Trophoblast cell (in vitro differentiated cells and primary cell): ENCODE measurements around the gene RARS1.

ENCODE experiments used
- DNase-seq, 2 donors: peaks; one replicate each; pipeline ENCODE4 v3.0.0-alpha.2; 2016
- H2AFZ ChIP-seq: 2 replicates; pipeline ENCODE4 v1.6.1; 2013; ENCODE audit warnings: low read length, moderate library complexity, mild to moderate bottlenecking; ENCODE audit not compliant: insufficient read depth, poor library complexity
- H2AK5ac ChIP-seq: 2 replicates; pipeline ENCODE4 v1.6.1; 2013; ENCODE audit warnings: mild to moderate bottlenecking, low read length
- H2BK120ac ChIP-seq: 2 replicates; pipeline ENCODE4 v1.6.1; 2013; ENCODE audit warnings: low read length, mild to moderate bottlenecking, moderate library complexity; ENCODE audit not compliant: insufficient read depth, poor library complexity
- H2BK12ac ChIP-seq: 2 replicates; pipeline ENCODE4 v1.6.1; 2013; ENCODE audit warnings: mild to moderate bottlenecking, low read length, moderate library complexity
- H2BK5ac ChIP-seq: 2 replicates; pipeline ENCODE4 v1.6.1; 2013; ENCODE audit warnings: low read length, low read depth, moderate library complexity, mild to moderate bottlenecking; ENCODE audit not compliant: poor library complexity
- H3K14ac ChIP-seq: 2 replicates; pipeline ENCODE4 v1.6.1; 2013; ENCODE audit warnings: mild to moderate bottlenecking, low read length
- H3K18ac ChIP-seq: 2 replicates; pipeline ENCODE4 v1.6.1; 2013; ENCODE audit warnings: mild to moderate bottlenecking, low read length
- H3K23ac ChIP-seq: 2 replicates; pipeline ENCODE4 v1.6.1; 2013; ENCODE audit warnings: low read length
- H3K27ac ChIP-seq: 2 replicates; pipeline ENCODE4 v1.5.1; 2013; ENCODE audit warnings: low read depth, mild to moderate bottlenecking, inconsistent platforms, low read length, moderate library complexity
- H3K27me3 ChIP-seq: 2 replicates; pipeline ENCODE4 v1.6.1; 2013; ENCODE audit warnings: inconsistent platforms, mild to moderate bottlenecking, low read length, moderate library complexity; ENCODE audit not compliant: insufficient read depth
- H3K36me3 ChIP-seq, 2 experiments: 1 replicate in 1 of 2; 2 replicates in 1 of 2; pipeline ENCODE4 v1.6.1; 2013; ENCODE audit warnings: low read length in 2 of 2, mild to moderate bottlenecking in 2 of 2, moderate library complexity in 1 of 2; ENCODE audit not compliant: insufficient read depth in 2 of 2, control insufficient read depth in 1 of 2
- H3K4ac ChIP-seq: 2 replicates; pipeline ENCODE4 v1.6.1; 2013; ENCODE audit warnings: low read depth, mild to moderate bottlenecking, low read length, moderate library complexity
- H3K4me1 ChIP-seq, 2 experiments: 1 replicate in 1 of 2; 2 replicates in 1 of 2; pipeline ENCODE4 v1.6.1; 2013; ENCODE audit warnings: low read length in 2 of 2, mild to moderate bottlenecking in 2 of 2, moderate library complexity in 1 of 2; ENCODE audit not compliant: insufficient read depth in 2 of 2, control insufficient read depth in 1 of 2
- H3K4me2 ChIP-seq: 2 replicates; pipeline ENCODE4 v1.6.1; 2013; ENCODE audit warnings: inconsistent platforms, mild to moderate bottlenecking, low read length, moderate library complexity
- H3K4me3 ChIP-seq: 2 replicates; pipeline ENCODE4 v1.5.1; 2013; ENCODE audit warnings: mild to moderate bottlenecking, low read depth, low read length, inconsistent platforms
- H3K79me1 ChIP-seq: one replicate; pipeline ENCODE4 v1.6.1; 2013; ENCODE audit warnings: low read length
- H3K79me2 ChIP-seq: 2 replicates; pipeline ENCODE4 v1.6.1; 2013; ENCODE audit warnings: low read length, mild to moderate bottlenecking; ENCODE audit not compliant: control insufficient read depth, insufficient read depth, poor library complexity
- H3K9ac ChIP-seq: 2 replicates; pipeline ENCODE4 v1.6.1; 2013; ENCODE audit warnings: mild to moderate bottlenecking, low read length
- H3K9me3 ChIP-seq: 2 replicates; pipeline ENCODE4 v1.6.1; 2013; ENCODE audit warnings: low read depth, mild to moderate bottlenecking, control low read depth, inconsistent platforms, low read length; ENCODE audit not compliant: insufficient read depth
- H4K12ac ChIP-seq: 2 replicates; pipeline ENCODE4 v1.6.1; 2013; ENCODE audit warnings: low read depth, mild to moderate bottlenecking, low read length, moderate library complexity
- H4K8ac ChIP-seq: 2 replicates; pipeline ENCODE4 v1.6.1; 2013; ENCODE audit warnings: low read depth, mild to moderate bottlenecking, low read length, moderate library complexity
- H4K91ac ChIP-seq: one replicate; pipeline ENCODE4 v1.6.1; 2013; ENCODE audit warnings: low read depth, mild to moderate bottlenecking, low read length, moderate library complexity
- WGBS: extraction: QIAGEN DNeasy Blood & Tissue Kit; methylation state at CpG from one replicate; pipeline ENCODE4 v1.1.7; 2013; ENCODE audit warnings: missing lambda C conversion rate; ENCODE audit not compliant: insufficient read length, insufficient coverage; ENCODE audit errors: extremely low coverage; 5-methylcytosine and 5-hydroxymethylcytosine counted together

RARS1 gene

DNA sequence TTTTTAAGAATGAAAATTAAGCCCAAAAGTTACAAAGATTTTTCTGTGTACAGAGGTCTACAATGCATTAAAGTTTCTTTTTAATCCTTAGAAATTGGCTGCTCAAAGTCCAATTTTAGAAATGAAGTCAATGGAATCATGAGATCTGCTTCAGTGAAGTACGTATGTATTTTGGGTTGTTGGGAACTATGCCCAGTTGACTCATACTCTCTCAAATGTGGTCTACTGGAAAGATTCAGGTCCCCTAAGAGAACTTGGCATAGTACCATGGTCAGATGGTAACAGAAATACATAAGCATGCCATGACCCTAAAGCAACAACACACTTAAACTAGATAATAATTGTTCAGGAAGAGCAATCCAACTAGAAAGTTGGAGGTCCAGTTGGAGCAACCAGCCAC lies 65.9 kb downstream of the RARS1 start:
- H3K4me1 ChIP-seq = no peaks in the 10 kb centered on the region

DNA sequence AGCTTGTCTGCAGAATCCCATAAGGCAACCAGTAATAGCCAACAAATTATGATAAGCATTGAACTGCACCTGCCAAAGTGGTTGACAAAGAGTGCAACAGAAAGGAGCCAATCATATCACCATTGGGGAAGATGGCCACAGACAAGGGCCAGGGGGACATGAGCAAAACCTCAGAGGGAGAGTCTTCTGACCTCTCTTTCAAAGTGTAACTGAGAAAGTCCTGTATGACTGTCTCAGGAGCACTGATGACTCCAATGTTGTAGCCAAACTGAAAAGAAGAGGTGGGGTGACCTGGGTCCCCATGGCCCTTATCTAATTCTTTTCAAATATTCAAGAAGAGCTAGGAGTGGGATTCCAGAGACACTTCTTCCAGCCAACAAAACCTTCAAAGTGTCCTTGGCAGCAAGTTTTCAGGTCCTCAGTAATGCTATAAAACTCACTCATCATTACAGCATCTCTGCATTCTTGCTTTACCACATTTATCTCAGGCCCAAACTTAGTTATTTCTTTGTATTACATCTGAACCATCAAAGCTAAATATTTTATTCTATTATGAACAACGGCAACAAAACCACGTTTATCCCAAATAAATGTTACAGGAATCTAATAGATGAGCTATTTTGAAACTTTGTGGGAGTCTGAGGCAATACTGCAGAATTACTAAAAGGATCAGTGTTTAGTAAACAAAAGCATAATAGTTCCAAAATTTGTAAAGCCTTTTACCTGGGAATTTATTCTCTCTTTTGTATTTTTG lies 67.3 kb downstream of the RARS1 start:
- no peak overlapping the region for H4K8ac ChIP-seq
- H3K9ac ChIP-seq = no peak overlapping the region
- H3K79me2 ChIP-seq = no peaks in the 10 kb centered on the region
- no peak overlapping the region for H2BK120ac ChIP-seq
- H2AK5ac ChIP-seq = no peak overlapping the region
- H3K36me3 ChIP-seq = peaks cover 11 to 26% of the 10 kb centered on the region in 2 experiments
- no peak overlapping the region for H4K12ac ChIP-seq
- H4K91ac ChIP-seq = no peak overlapping the region
- no peak overlapping the region for H2BK5ac ChIP-seq
- no peak overlapping the region for H3K23ac ChIP-seq
- no peaks in the 10 kb centered on the region for H3K4me1 ChIP-seq
- H3K27me3 ChIP-seq = no peaks in the 10 kb centered on the region
- no peak overlapping the region for H3K4ac ChIP-seq
- no peaks in the 10 kb centered on the region for H3K79me1 ChIP-seq
- no peak for DNase-seq
- no peak overlapping the region for H2BK12ac ChIP-seq
- no peak overlapping the region for H3K4me3 ChIP-seq
- no peaks in the 10 kb centered on the region for H3K9me3 ChIP-seq
- no peak overlapping the region for H3K4me2 ChIP-seq
- no peak overlapping the region for H3K14ac ChIP-seq
- no peak overlapping the region for H2AFZ ChIP-seq
- no peak overlapping the region for H3K18ac ChIP-seq
- no peak overlapping the region for H3K27ac ChIP-seq
- WGBS = no CpG with 5 or more reads among the region's 2 CpGs

More for the DNA sequence above, 65.9 kb downstream of the RARS1 start:
- H2AK5ac ChIP-seq = no peak overlapping the region
- no CpG with 5 or more reads among the region's 1 CpG for WGBS
- H3K9me3 ChIP-seq = no peaks in the 10 kb centered on the region
- no peaks in the 10 kb centered on the region for H3K79me2 ChIP-seq
- H2BK120ac ChIP-seq = no peak overlapping the region
- no peak overlapping the region for H4K12ac ChIP-seq
- H3K18ac ChIP-seq = no peak overlapping the region
- H3K9ac ChIP-seq = no peak overlapping the region
- H3K36me3 ChIP-seq = peaks cover 10 to 24% of the 10 kb centered on the region in 2 experiments
- H3K27ac ChIP-seq = no peak overlapping the region
- DNase-seq = no peak
- no peaks in the 10 kb centered on the region for H3K27me3 ChIP-seq
- no peak overlapping the region for H3K4me3 ChIP-seq
- H3K4ac ChIP-seq = no peak overlapping the region
- H3K14ac ChIP-seq = no peak overlapping the region
- no peak overlapping the region for H2AFZ ChIP-seq
- no peak overlapping the region for H2BK12ac ChIP-seq
- no peak overlapping the region for H3K23ac ChIP-seq
- H4K91ac ChIP-seq = no peak overlapping the region
- no peak overlapping the region for H2BK5ac ChIP-seq
- no peaks in the 10 kb centered on the region for H3K79me1 ChIP-seq
- no peak overlapping the region for H3K4me2 ChIP-seq
- H4K8ac ChIP-seq = no peak overlapping the region

DNA sequence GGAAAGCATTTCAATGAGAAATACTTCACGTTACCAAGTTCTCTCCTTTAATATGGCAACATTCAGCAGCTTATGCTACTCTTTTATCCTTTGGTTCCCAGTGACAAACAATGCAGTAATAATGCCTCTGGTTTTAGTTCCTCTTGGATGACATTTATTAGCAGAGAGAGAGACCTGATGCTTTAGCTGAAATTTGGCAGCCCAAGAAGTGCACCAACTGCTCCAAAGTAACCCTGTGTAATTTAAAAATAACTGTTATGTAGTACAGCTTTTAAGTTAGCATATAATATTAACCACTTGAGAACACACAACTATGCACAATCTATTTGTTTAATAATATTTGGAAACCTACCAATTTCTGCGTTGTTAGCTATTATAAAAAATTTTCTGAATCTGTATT lies 71.1 kb downstream of the RARS1 start:
- H4K8ac ChIP-seq = no peak overlapping the region
- no peaks in the 10 kb centered on the region for H3K9me3 ChIP-seq
- no peaks in the 10 kb centered on the region for H3K27me3 ChIP-seq
- H3K18ac ChIP-seq = no peak overlapping the region
- no peak overlapping the region for H3K4me3 ChIP-seq
- H2BK120ac ChIP-seq = no peak overlapping the region
- no peak overlapping the region for H3K9ac ChIP-seq
- no peak overlapping the region for H3K14ac ChIP-seq
- H4K91ac ChIP-seq = no peak overlapping the region
- no peaks in the 10 kb centered on the region for H3K4me1 ChIP-seq
- no peaks in the 10 kb centered on the region for H3K79me1 ChIP-seq
- H3K4ac ChIP-seq = no peak overlapping the region
- DNase-seq = no peak
- H2AK5ac ChIP-seq = no peak overlapping the region
- no peak overlapping the region for H2BK5ac ChIP-seq
- WGBS = no CpG with 5 or more reads among the region's 2 CpGs
- H3K4me2 ChIP-seq = no peak overlapping the region
- H3K23ac ChIP-seq = no peak overlapping the region
- H3K36me3 ChIP-seq = peaks cover 11 to 29% of the 10 kb centered on the region in 2 experiments
- no peak overlapping the region for H2BK12ac ChIP-seq
- H2AFZ ChIP-seq = no peak overlapping the region
- no peak overlapping the region for H3K27ac ChIP-seq
- H3K79me2 ChIP-seq = no peaks in the 10 kb centered on the region
- no peak overlapping the region for H4K12ac ChIP-seq

DNA sequence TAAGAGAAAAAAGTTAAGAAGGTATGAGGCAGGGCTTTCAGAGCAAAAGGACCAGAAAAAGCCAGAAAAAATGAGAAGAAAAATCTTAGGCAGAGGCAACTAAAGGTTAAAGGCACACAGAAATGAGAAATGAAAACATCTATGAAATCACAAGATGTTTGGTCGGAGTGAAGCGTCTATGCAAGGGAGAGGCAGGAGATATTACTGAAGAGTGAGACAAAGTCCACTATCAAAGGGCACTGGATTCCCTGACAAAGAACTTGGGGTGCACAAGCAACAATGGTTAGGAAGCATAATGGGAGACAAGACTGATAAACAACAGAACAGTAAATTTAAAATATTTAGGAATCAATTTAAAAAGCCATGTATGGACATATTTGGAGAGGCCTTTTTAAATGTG lies 76.0 kb downstream of the RARS1 start:
- no peak overlapping the region for H2BK5ac ChIP-seq
- H3K14ac ChIP-seq = no peak overlapping the region
- H2AFZ ChIP-seq = no peak overlapping the region
- no peak overlapping the region for H3K18ac ChIP-seq
- H3K4ac ChIP-seq = no peak overlapping the region
- DNase-seq = no peak
- H3K4me2 ChIP-seq = no peak overlapping the region
- no peaks in the 10 kb centered on the region for H3K4me1 ChIP-seq
- H4K12ac ChIP-seq = no peak overlapping the region
- no peaks in the 10 kb centered on the region for H3K79me2 ChIP-seq
- no peaks in the 10 kb centered on the region for H3K79me1 ChIP-seq
- no peak overlapping the region for H3K4me3 ChIP-seq
- no peak overlapping the region for H4K8ac ChIP-seq
- no peaks in the 10 kb centered on the region for H3K9me3 ChIP-seq
- H3K36me3 ChIP-seq = peaks cover 11 to 19% of the 10 kb centered on the region in 2 experiments
- no peaks in the 10 kb centered on the region for H3K27me3 ChIP-seq
- no peak overlapping the region for H3K23ac ChIP-seq
- H2BK120ac ChIP-seq = no peak overlapping the region
- WGBS = no CpG with 5 or more reads among the region's 2 CpGs
- H3K9ac ChIP-seq = no peak overlapping the region
- H2BK12ac ChIP-seq = no peak overlapping the region
- H4K91ac ChIP-seq = no peak overlapping the region
- H3K27ac ChIP-seq = no peak overlapping the region
- H2AK5ac ChIP-seq = no peak overlapping the region
